Ascending aorta (tissue), 2 donors: Measurements from ENCODE around the gene MGMT. TPM values are rescaled to one million over a fixed set of nuclear protein-coding genes. Genes with fewer than 3 reads are reported as not detected.

Source experiments
- DNase-seq, 2 donors: peaks; one replicate each; pipeline ENCODE4 v3.0.0-alpha.2; 2019; ENCODE audit warnings: low spot score in 2 of 2
- H3K27ac ChIP-seq, 2 donors: fragments of 200-600 bp; sonication (generic); one replicate each; pipeline ENCODE4 v1.5.1; 2016 to 2017; ENCODE audit warnings: mild to moderate bottlenecking in 1 of 2
- H3K27me3 ChIP-seq: fragments of 200-600 bp; sonication (generic); one replicate; pipeline ENCODE4 v1.5.1; 2017
- H3K36me3 ChIP-seq, 2 donors: fragments of 200-600 bp; sonication (generic); one replicate each; pipeline ENCODE4 v1.5.1; 2016
- H3K4me1 ChIP-seq, 2 donors: fragments of 200-600 bp; sonication (generic); one replicate each; pipeline ENCODE4 v1.5.1; 2016 to 2017; ENCODE audit warnings: mild to moderate bottlenecking in 1 of 2
- H3K4me3 ChIP-seq, 2 donors: fragments of 200-600 bp; sonication (generic); one replicate each; pipeline ENCODE4 v1.5.1; 2016 to 2017; ENCODE audit warnings: mild to moderate bottlenecking in 1 of 2
- H3K9me3 ChIP-seq, 2 donors: fragments of 200-600 bp; sonication (generic); one replicate each; pipeline ENCODE4 v1.5.1; 2016
- CTCF ChIP-seq, 3 experiments: fragments of 200-600 bp in 2 of 3; fragments of 450-650 bp in 1 of 3; sonication (generic) in 2 of 3; IDR thresholded peaks; one replicate each; pipeline ENCODE4 v1.5.1; 2016 to 2019; ENCODE audit warnings: antibody characterized with exemption in 3 of 3, mild to moderate bottlenecking in 1 of 3, moderate library complexity in 1 of 3
- intact Hi-C: fragments of 100-400 bp; cut with DNase I; formaldehyde crosslinking; loops from one replicate; pipeline ENCODE4 v1.15.1; 2023
- total RNA-seq: library from RNA; depleted of rRNA; stranded (reverse); fragments of >200 nt; gene quantifications from one replicate; pipeline ENCODE4 v1.1.0, GENCODE V29; 2016

Gene MGMT
- total RNA-seq, 1 donor from 2014 or later, result 7.0 TPM

- no peaks in the 10 kb centered on the region for H3K36me3 ChIP-seq
- no peak for DNase-seq
- no peak overlapping the region for H3K4me3 ChIP-seq
- intact Hi-C loops, result no loop called here
- H3K27me3 ChIP-seq, result no peaks in the 10 kb centered on the region
- H3K4me1 ChIP-seq, result no peaks in the 10 kb centered on the region
- H3K9me3 ChIP-seq, result peaks cover 0 to 9% of the 10 kb centered on the region in 2 donors
- H3K27ac ChIP-seq, result no peak overlapping the region
- no peak for TF ChIP-seq CTCF (IDR thresholded peaks at IDR 0.05)
Measured at GRCh38 chr10:129670124-129670523, 203.1 kb downstream of the MGMT start.

- peaks cover 0 to 9% of the 10 kb centered on the region in 2 donors for H3K9me3 ChIP-seq
- TF ChIP-seq CTCF (IDR thresholded peaks at IDR 0.05), result no peak
- no peak for DNase-seq
- H3K4me3 ChIP-seq, result no peak overlapping the region
- H3K27ac ChIP-seq, result no peak overlapping the region
- H3K36me3 ChIP-seq, result no peaks in the 10 kb centered on the region
- H3K4me1 ChIP-seq, result no peaks in the 10 kb centered on the region
- intact Hi-C loops, result no loop called here
- no peaks in the 10 kb centered on the region for H3K27me3 ChIP-seq
Measured at GRCh38 chr10:129673292-129673691, 206.3 kb downstream of the MGMT start.

- intact Hi-C loops, result no loop called here
- Histone ChIP-seq H3K27me3 (no peaks in the 10 kb centered on the region), H3K36me3 (no peaks in the 10 kb centered on the region), H3K9me3 (peaks cover 0 to 9% of the 10 kb centered on the region in 2 donors), H3K4me3 (no peak overlapping the region), H3K4me1 (no peaks in the 10 kb centered on the region), H3K27ac (no peak overlapping the region)
- DNase-seq, result no peak
- no peak for TF ChIP-seq CTCF (IDR thresholded peaks at IDR 0.05)
Measured at GRCh38 chr10:129675027-129675769, 208.2 kb downstream of the MGMT start.

GRCh38 chr10:129676014-129676413, 209.0 kb downstream of the MGMT start:
- no peaks in the 10 kb centered on the region for H3K36me3 ChIP-seq
- H3K27ac ChIP-seq, result no peak overlapping the region
- no peaks in the 10 kb centered on the region for H3K4me1 ChIP-seq
- H3K9me3 ChIP-seq, result peaks cover 0 to 2% of the 10 kb centered on the region in 2 donors
- no peak overlapping the region for H3K4me3 ChIP-seq
- TF ChIP-seq CTCF (IDR thresholded peaks at IDR 0.05), result no peak
- intact Hi-C loops, result no loop called here
- no peaks in the 10 kb centered on the region for H3K27me3 ChIP-seq
- DNase-seq, result no peak

- Histone ChIP-seq H3K9me3 (no peaks in the 10 kb centered on the region), H3K4me3 (no peak overlapping the region), H3K27me3 (no peaks in the 10 kb centered on the region), H3K4me1 (no peaks in the 10 kb centered on the region), H3K27ac (no peak overlapping the region), H3K36me3 (no peaks in the 10 kb centered on the region)
- DNase-seq, result no peak
- intact Hi-C loops, result no loop called here
- TF ChIP-seq CTCF (IDR thresholded peaks at IDR 0.05), result no peak
Measured at GRCh38 chr10:129677377-129677927, 210.4 kb downstream of the MGMT start.
